OCI-LY7 (cell line): ENCODE data around the gene MTG1. TPM values are rescaled to one million over a fixed set of nuclear protein-coding genes. Genes with fewer than 3 reads are reported as not detected.

ENCODE experiments used
- BruUV-seq: library from RNA; stranded (reverse); fragments of 400-500 nt; replicated peaks from 2 replicates; lab custom pipeline; 2021; lab: Mats Ljungman, UMichigan
- CTCF ChIA-PET: fragments of 300-600 bp; sonication (Branson Sonifier 250); formaldehyde crosslinking; loops from one replicate; lab custom pipeline; 2022; ENCODE audit warnings: antibody characterized with exemption; ENCODE audit not compliant: unreplicated experiment; lab: Charles Lee
- POLR2A ChIA-PET: fragments of 300-600 bp; sonication (Branson Sonifier 250); formaldehyde crosslinking; loops from one replicate; lab custom pipeline; 2022; ENCODE audit warnings: antibody characterized with exemption; lab: Charles Lee
- DNase-seq: peaks from one replicate; pipeline ENCODE4 v3.0.0-alpha.2; 2015; ENCODE audit warnings: low spot score
- H2AFZ ChIP-seq: fragments of 200-600 bp; sonication (generic), shearing (Covaris generic); 2 replicates; pipeline ENCODE4 v1.6.1; 2014; ENCODE audit warnings: mild to moderate bottlenecking, antibody characterized with exemption, low read length, moderate library complexity
- H3K27ac ChIP-seq: fragments of 200-600 bp; sonication (generic); 2 replicates; pipeline ENCODE4 v1.5.1; 2014; ENCODE audit warnings: mixed run types, low read depth, mild to moderate bottlenecking, moderate library complexity, low read length, inconsistent platforms; ENCODE audit not compliant: poor library complexity, severe bottlenecking
- H3K36me3 ChIP-seq: fragments of 200-600 bp; sonication (generic); 2 replicates; pipeline ENCODE4 v1.6.1; 2014; ENCODE audit warnings: mild to moderate bottlenecking, antibody characterized with exemption, low read length, moderate library complexity, mixed read lengths; ENCODE audit not compliant: insufficient read depth
- H3K4me1 ChIP-seq: fragments of 200-600 bp; sonication (generic); 2 replicates; pipeline ENCODE4 v1.5.1; 2014; ENCODE audit warnings: mild to moderate bottlenecking, low read length; ENCODE audit not compliant: insufficient read depth, poor library complexity, severe bottlenecking
- H3K4me2 ChIP-seq: fragments of 200-600 bp; sonication (generic); 2 replicates; pipeline ENCODE4 v1.6.1; 2014; ENCODE audit warnings: mild to moderate bottlenecking, low read length
- H3K4me3 ChIP-seq: fragments of 200-600 bp; sonication (generic); 2 replicates; pipeline ENCODE4 v1.5.1; 2014; ENCODE audit warnings: mild to moderate bottlenecking, low read depth, low read length; ENCODE audit not compliant: poor library complexity, severe bottlenecking
- H3K79me2 ChIP-seq: fragments of 200-600 bp; sonication (generic); 2 replicates; pipeline ENCODE4 v1.6.1; 2016; ENCODE audit warnings: low read depth, mild to moderate bottlenecking, low read length, moderate library complexity, mixed read lengths; ENCODE audit not compliant: insufficient read depth
- H3K9me2 ChIP-seq: fragments of 200-600 bp; sonication (generic); 2 replicates; pipeline ENCODE4 v1.6.1; 2016; ENCODE audit warnings: mild to moderate bottlenecking, low read length, mixed read lengths; ENCODE audit not compliant: insufficient read depth
- H3K9me3 ChIP-seq: fragments of 200-600 bp; sonication (generic); 2 replicates; pipeline ENCODE4 v1.6.1; 2014; ENCODE audit warnings: mild to moderate bottlenecking, mixed run types, low read length, mixed read lengths
- H4K20me1 ChIP-seq: fragments of 200-600 bp; sonication (generic); 2 replicates; pipeline ENCODE4 v1.6.1; 2014; ENCODE audit warnings: mild to moderate bottlenecking, antibody characterized with exemption, low read length, moderate library complexity, mixed read lengths; ENCODE audit not compliant: insufficient read depth
- EZH2phosphoT487 ChIP-seq: fragments of 200-600 bp; sonication (generic); IDR thresholded peaks from 2 replicates; pipeline ENCODE4 v1.6.1; 2018; ENCODE audit warnings: low read depth, borderline replicate concordance, mild to moderate bottlenecking, mixed run types, antibody characterized with exemption, low read length, moderate library complexity, mixed read lengths
- intact Hi-C: fragments of 100-400 bp; cut with micrococcal nuclease; formaldehyde crosslinking; loops from one replicate; pipeline ENCODE4 v1.10.0; 2022; ENCODE audit not compliant: unreplicated experiment
- total RNA-seq, 2 experiments: library from RNA; depleted of rRNA in 1 of 2; stranded (reverse); fragments of >200 nt in 1 of 2; shearing (Covaris generic) in 1 of 2; gene quantifications; 2 replicates each; pipeline ENCODE4 v1.2.3, GENCODE V29; 2014 to 2022
- TF ChIP-seq, protein P1 (sequence below): fragments of 200-600 bp; sonication (generic); conservative IDR thresholded peaks from 2 replicates; pipeline ENCODE4 v1.5.1; 2014; ENCODE audit warnings: mild to moderate bottlenecking, antibody characterized with exemption, low read length, moderate library complexity, mixed read lengths

The MTG1 gene
- total RNA-seq, 2 experiments from 2014 or later, result 85.6 to 101 TPM

DNA sequence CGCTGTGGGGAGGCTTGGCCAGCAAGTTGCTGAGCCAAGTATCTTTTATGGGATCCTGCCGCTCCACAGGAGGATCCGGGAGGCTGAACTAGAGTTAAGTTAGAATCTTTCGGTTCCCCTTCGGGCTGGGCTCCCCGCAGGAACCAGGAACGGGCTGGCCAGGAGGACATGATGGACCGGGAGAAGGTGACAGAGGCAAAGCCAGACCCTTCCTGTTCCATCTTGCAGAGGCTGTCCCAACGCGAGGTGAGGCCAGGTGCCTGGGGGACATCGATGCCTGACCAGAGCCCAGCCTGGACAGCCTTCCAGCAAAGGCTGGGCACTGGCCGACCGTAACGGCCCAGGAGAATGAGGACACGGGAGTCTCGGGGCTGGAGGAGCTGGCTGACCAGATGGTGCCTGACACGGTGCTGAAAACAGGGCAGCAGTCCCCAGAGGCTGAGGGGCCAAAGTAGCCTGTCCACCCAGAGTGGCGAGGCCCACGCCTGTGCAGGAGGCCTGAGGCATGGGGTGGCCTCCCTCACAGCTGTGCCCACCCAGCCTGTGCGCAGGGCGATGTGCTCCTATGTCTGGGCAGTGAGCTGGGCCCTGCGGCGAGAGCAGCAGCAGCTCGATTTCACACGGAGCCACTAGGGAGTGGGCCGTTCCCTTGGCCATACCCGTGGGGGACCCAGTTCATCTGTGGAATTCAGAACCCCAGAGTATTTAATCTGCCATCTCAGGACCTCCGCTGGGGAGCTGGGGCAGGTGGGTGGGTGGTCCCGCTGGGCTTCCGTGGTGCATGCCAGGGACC is 16.7 kb upstream of the MTG1 start:
- no peak overlapping the region for H2AFZ ChIP-seq
- H3K4me2 ChIP-seq, result no peak overlapping the region
- H3K27ac ChIP-seq, result no peak overlapping the region
- H3K4me3 ChIP-seq, result no peak overlapping the region
- intact Hi-C loops, result no loop called here
- H3K9me2 ChIP-seq, result no peaks in the 10 kb centered on the region
- POLR2A ChIA-PET, result interaction anchor here (0.8 to 1.2 kb wide), 3 partner anchors 9 to 13 kb away, joined by 3 to 4 read pairs (median 3); no protein-coding TSS in a partner anchor
- H3K36me3 ChIP-seq, result no peaks in the 10 kb centered on the region
- TF ChIP-seq, protein P1, sequence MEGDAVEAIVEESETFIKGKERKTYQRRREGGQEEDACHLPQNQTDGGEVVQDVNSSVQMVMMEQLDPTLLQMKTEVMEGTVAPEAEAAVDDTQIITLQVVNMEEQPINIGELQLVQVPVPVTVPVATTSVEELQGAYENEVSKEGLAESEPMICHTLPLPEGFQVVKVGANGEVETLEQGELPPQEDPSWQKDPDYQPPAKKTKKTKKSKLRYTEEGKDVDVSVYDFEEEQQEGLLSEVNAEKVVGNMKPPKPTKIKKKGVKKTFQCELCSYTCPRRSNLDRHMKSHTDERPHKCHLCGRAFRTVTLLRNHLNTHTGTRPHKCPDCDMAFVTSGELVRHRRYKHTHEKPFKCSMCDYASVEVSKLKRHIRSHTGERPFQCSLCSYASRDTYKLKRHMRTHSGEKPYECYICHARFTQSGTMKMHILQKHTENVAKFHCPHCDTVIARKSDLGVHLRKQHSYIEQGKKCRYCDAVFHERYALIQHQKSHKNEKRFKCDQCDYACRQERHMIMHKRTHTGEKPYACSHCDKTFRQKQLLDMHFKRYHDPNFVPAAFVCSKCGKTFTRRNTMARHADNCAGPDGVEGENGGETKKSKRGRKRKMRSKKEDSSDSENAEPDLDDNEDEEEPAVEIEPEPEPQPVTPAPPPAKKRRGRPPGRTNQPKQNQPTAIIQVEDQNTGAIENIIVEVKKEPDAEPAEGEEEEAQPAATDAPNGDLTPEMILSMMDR, result no peak
- no peak for TF ChIP-seq EZH2phosphoT487
- CTCF ChIA-PET, result no interaction called here
- peaks cover 32% of the 10 kb centered on the region for H3K4me1 ChIP-seq
- no TSS peak for BruUV-seq
- H3K79me2 ChIP-seq, result no peaks in the 10 kb centered on the region
- no peaks in the 10 kb centered on the region for H4K20me1 ChIP-seq
- no peaks in the 10 kb centered on the region for H3K9me3 ChIP-seq
- DNase-seq, result no peak

DNA sequence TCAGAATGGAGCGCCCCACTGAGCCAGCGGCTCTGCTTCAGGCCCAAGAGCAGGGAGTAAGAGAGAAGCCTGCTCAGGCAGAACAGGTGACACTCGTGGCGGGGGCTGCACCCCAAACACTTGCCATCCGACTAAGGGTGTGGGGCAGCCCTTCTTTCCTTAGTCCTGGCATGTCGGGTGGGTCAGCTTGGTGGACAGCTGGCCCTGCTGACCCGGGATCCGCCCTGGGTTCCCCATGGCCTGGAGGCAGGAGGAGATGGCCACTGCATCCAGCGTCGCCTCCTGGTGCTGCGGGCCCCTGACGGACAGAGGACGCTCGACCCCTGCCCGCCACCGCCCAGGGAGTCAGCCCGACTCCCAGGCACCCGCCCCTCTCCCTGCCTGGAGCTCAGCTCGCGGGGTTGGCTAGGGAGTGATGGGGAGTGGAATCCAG is 16.1 kb upstream of the MTG1 start:
- intact Hi-C loops, result no loop called here
- H3K27ac ChIP-seq, result no peak overlapping the region

More for the DNA sequence above, 16.1 kb upstream of the MTG1 start:
- Histone ChIP-seq H3K36me3 (no peaks in the 10 kb centered on the region), H3K9me2 (no peaks in the 10 kb centered on the region), H3K9me3 (no peaks in the 10 kb centered on the region), H3K4me3 (peak overlapping the region; percentile 67), H3K4me2 (peak overlapping the region; percentile 98), H4K20me1 (no peaks in the 10 kb centered on the region), H3K4me1 (peaks cover 27% of the 10 kb centered on the region), H3K79me2 (no peaks in the 10 kb centered on the region), H2AFZ (peak overlapping the region; percentile 80; the same call in 1 of the 2 replicates)
- ChIA-PET POLR2A (interaction anchor here (0.8 to 1.2 kb wide), 2 partner anchors 9 to 13 kb away, joined by 3 read pairs; no protein-coding TSS in a partner anchor), CTCF (no interaction called here)
- TF ChIP-seq EZH2phosphoT487, result no peak
- TF ChIP-seq, protein P1, result no peak
- DNase-seq, result no peak
- no TSS peak for BruUV-seq
